A549 (cell line): Measurements from ENCODE around the gene ZNF532. TPM values are rescaled to one million over a fixed set of nuclear protein-coding genes. Genes with fewer than 3 reads are reported as not detected.
A peak's percentile ranks its signal among the peaks of the same experiment; 100 is the strongest.

Source experiments
- ATAC-seq, 2 experiments: fragments of 200-7000 bp in 1 of 2; fragments of >200 bp in 1 of 2; cut with Nextera tagmentation in 1 of 2; cut with Tn5 transposase in 1 of 2; 3 replicates each; pipeline versions ENCODE4 v1.8.0 to v1.9.1; 2018 to 2020; ENCODE audit warnings: mild to moderate bottlenecking in 1 of 2, moderate library complexity in 1 of 2
- CTCF ChIA-PET: fragments of 300-600 bp; sonication (Branson Sonifier 250); formaldehyde crosslinking; extraction: SDS; loops from one replicate; lab custom pipeline; 2021; ENCODE audit warnings: antibody characterized with exemption, inconsistent platforms; lab: Yijun Ruan, JAX
- POLR2A ChIA-PET: fragments of 350-600 bp; formaldehyde crosslinking; extraction: SDS; loops from one replicate; lab custom pipeline; 2021; ENCODE audit warnings: antibody characterized with exemption, inconsistent platforms; lab: Yijun Ruan, JAX
- DNase-seq, 2 experiments: peaks; one replicate each; pipeline versions ENCODE4 v3.0.0 to v3.0.0-alpha.2; 2011 to 2016; ENCODE audit warnings: low read depth in 1 of 2, low spot score in 1 of 2
- FAIRE-seq: peaks from 2 replicates; lab custom pipeline; 2011; peaks lifted over from hg19 to GRCh38; lab: Jason Lieb, UNC
- H3K27ac ChIP-seq, 2 experiments: fragments of >200 bp; sonication (Bioruptor Twin); formaldehyde crosslinking; 3 replicates each; pipeline ENCODE4 v1.5.1; 2016 to 2017
- H3K4me1 ChIP-seq: fragments of >200 bp; sonication (Bioruptor Twin); formaldehyde crosslinking; 3 replicates; pipeline ENCODE4 v1.6.1; 2016
- H3K4me2 ChIP-seq: fragments of >200 bp; sonication (Bioruptor Twin); formaldehyde crosslinking; 3 replicates; pipeline ENCODE4 v1.6.1; 2016
- H3K4me3 ChIP-seq: fragments of >200 bp; sonication (Bioruptor Twin); formaldehyde crosslinking; 3 replicates; pipeline ENCODE4 v1.5.1; 2016
- H3K9me3 ChIP-seq: fragments of >200 bp; sonication (Bioruptor Twin); formaldehyde crosslinking; 3 replicates; pipeline ENCODE4 v1.6.1; 2016
- CBX2 ChIP-seq: fragments of 200-600 bp; sonication (generic); IDR thresholded peaks from 2 replicates; pipeline ENCODE4 v1.6.1; 2016; ENCODE audit warnings: low read depth, mild to moderate bottlenecking, borderline replicate concordance
- CEBPB ChIP-seq, 2 experiments: fragments of >200 bp in 1 of 2; sonication (Bioruptor Twin) in 1 of 2; formaldehyde crosslinking in 1 of 2; IDR thresholded peaks; 2 replicates each; pipeline ENCODE4 v1.6.1; 2012 to 2016
- CTCF ChIP-seq: fragments of >200 bp; sonication (Bioruptor Twin); formaldehyde crosslinking; IDR thresholded peaks from 3 replicates; pipeline ENCODE4 v1.5.1; 2016
- EHF ChIP-seq: fragments of 250-450 bp; sonication (Bioruptor Pico); IDR thresholded peaks from 2 replicates; pipeline ENCODE4 v1.5.0; 2020; ENCODE audit warnings: mild to moderate bottlenecking
- EHMT2 ChIP-seq: fragments of 200-600 bp; sonication (generic); IDR thresholded peaks from 2 replicates; pipeline ENCODE4 v1.6.1; 2016; ENCODE audit warnings: antibody characterized with exemption, low read depth, mild to moderate bottlenecking, moderate library complexity
- ELK1 ChIP-seq: fragments of 150-350 bp; IDR thresholded peaks from 2 replicates; pipeline ENCODE4 v1.6.1; 2014; ENCODE audit warnings: low read depth, mild to moderate bottlenecking, low read length
- ESRRA ChIP-seq: fragments of 150-350 bp; IDR thresholded peaks from 2 replicates; pipeline ENCODE4 v1.6.1; 2014; ENCODE audit warnings: mild to moderate bottlenecking, low read length, borderline replicate concordance
- FOSB ChIP-seq: fragments of 250-450 bp; sonication (Bioruptor Pico); IDR thresholded peaks from 2 replicates; pipeline ENCODE4 v1.5.0; 2020; ENCODE audit warnings: mild to moderate bottlenecking, moderate library complexity
- FOXS1 ChIP-seq: fragments of 250-450 bp; sonication (Bioruptor Pico); IDR thresholded peaks from 2 replicates; pipeline ENCODE4 v1.5.0; 2020; ENCODE audit warnings: mild to moderate bottlenecking, moderate library complexity
- GATA3 ChIP-seq: IDR thresholded peaks from 2 replicates; pipeline ENCODE4 v1.6.1; 2012; ENCODE audit warnings: borderline replicate concordance
- KDM1A ChIP-seq: fragments of 200-600 bp; sonication (generic); IDR thresholded peaks from 2 replicates; pipeline ENCODE4 v1.6.1; 2016; ENCODE audit warnings: low read depth, mild to moderate bottlenecking
- KDM5A ChIP-seq: fragments of 200-600 bp; sonication (generic); IDR thresholded peaks from 2 replicates; pipeline ENCODE4 v1.6.1; 2016; ENCODE audit warnings: antibody characterized with exemption, mild to moderate bottlenecking
- MAFK ChIP-seq: fragments of 450-650 bp; IDR thresholded peaks from 2 replicates; pipeline ENCODE4 v1.6.1; 2014; ENCODE audit not compliant: partially characterized antibody
- MAX ChIP-seq: IDR thresholded peaks from 2 replicates; pipeline ENCODE4 v1.6.1; 2012
- NFE2L2 ChIP-seq: fragments of 150-350 bp; conservative IDR thresholded peaks from 2 replicates; pipeline ENCODE4 v1.6.1; 2014; ENCODE audit warnings: low read length
- NPAS2 ChIP-seq: fragments of 250-450 bp; sonication (Bioruptor Pico); IDR thresholded peaks from 2 replicates; pipeline ENCODE4 v1.8.0; 2022; ENCODE audit warnings: mild to moderate bottlenecking, moderate library complexity, borderline replicate concordance
- PHF8 ChIP-seq: fragments of 200-600 bp; sonication (generic); IDR thresholded peaks from 2 replicates; pipeline ENCODE4 v1.6.1; 2016; ENCODE audit warnings: low read depth, mild to moderate bottlenecking, antibody characterized with exemption, moderate library complexity, borderline replicate concordance
- POLR2AphosphoS2 ChIP-seq: conservative IDR thresholded peaks from 2 replicates; pipeline ENCODE4 v1.6.1; 2012; ENCODE audit warnings: low read length, improper control_type of control experiment, inconsistent platforms
- RAD21 ChIP-seq, 2 experiments: fragments of >200 bp in 1 of 2; sonication (Bioruptor Twin) in 1 of 2; formaldehyde crosslinking in 1 of 2; IDR thresholded peaks in 1 of 2; conservative IDR thresholded peaks in 1 of 2; 2 replicates in 1 of 2; 3 replicates in 1 of 2; pipeline ENCODE4 v1.6.1; 2012 to 2018; ENCODE audit warnings: inconsistent platforms in 1 of 2
- RNF2 ChIP-seq: fragments of 200-600 bp; sonication (generic); IDR thresholded peaks from 2 replicates; pipeline ENCODE4 v1.6.1; 2016; ENCODE audit warnings: low read depth, mild to moderate bottlenecking, antibody characterized with exemption, moderate library complexity, borderline replicate concordance
- SMC3 ChIP-seq: fragments of >200 bp; sonication (Bioruptor Twin); formaldehyde crosslinking; IDR thresholded peaks from 3 replicates; pipeline ENCODE4 v1.6.1; 2018; ENCODE audit warnings: inconsistent platforms
- TP53 ChIP-seq: fragments of 250-450 bp; sonication (Bioruptor Pico); IDR thresholded peaks from 2 replicates; pipeline ENCODE4 v1.5.0; 2021; ENCODE audit warnings: mild to moderate bottlenecking, moderate library complexity
- ZFP36 ChIP-seq: fragments of 450-650 bp; IDR thresholded peaks from 2 replicates; pipeline ENCODE4 v1.6.1; 2014; ENCODE audit warnings: borderline replicate concordance; ENCODE audit not compliant: partially characterized antibody
- ZSCAN20 ChIP-seq: fragments of 250-450 bp; sonication (Bioruptor Pico); IDR thresholded peaks from 2 replicates; pipeline ENCODE4 v1.8.0; 2022; ENCODE audit warnings: mild to moderate bottlenecking, moderate library complexity
- WGBS: methylation state at CpG from one replicate; pipeline ENCODE4 v1.1.6; 2017; ENCODE audit errors: missing lambda C conversion rate; 5-methylcytosine and 5-hydroxymethylcytosine counted together
- polyA plus RNA-seq, 4 experiments: library from polyadenylated mRNA; depleted of rRNA in 3 of 4; stranded (reverse); fragments of >200 nt; fragmentation: RNase III in 1 of 4; extraction: RNeasy Plus Mini Kit Qiagen cat#74134 plus additional on column Dnase treatment in 1 of 4; gene quantifications; 2 replicates in 3 of 4; 3 replicates in 1 of 4; pipeline ENCODE4 v1.2.3, GENCODE V29; 2011 to 2017
- TF ChIP-seq, protein P1 (sequence below): IDR thresholded peaks from 2 replicates; pipeline ENCODE4 v1.6.1; 2012; ENCODE audit warnings: low read depth, borderline replicate concordance

ZNF532 gene
- polyA plus RNA-seq, 2 of the 4 experiments (the other 2 are of a cell fraction), result 26.8 to 64.6 TPM

- POLR2A ChIA-PET, result no interaction called here
- TF ChIP-seq ESRRA (no peak), FOXS1 (CRISPR knock-in tag) (no peak), SMC3 (no peak), MAX (no peak)
- peaks cover 82% of the 10 kb centered on the region for H3K4me1 ChIP-seq
- CTCF ChIA-PET, result interaction anchor here (2.7 kb wide), 1 partner anchor 186 kb away, joined by 9 read pairs; no protein-coding TSS in a partner anchor
- 94% methylated on average over 6 of the region's 6 CpGs for WGBS
- no peak overlapping the region; the same call in 2 of the 3 replicates for H3K4me2 ChIP-seq
- no peak for DNase-seq
- no peak for ATAC-seq
- H3K4me3 ChIP-seq, result no peak overlapping the region
- H3K9me3 ChIP-seq, result no peaks in the 10 kb centered on the region
- peak overlapping the region; percentile 72 to 76 for H3K27ac ChIP-seq
- FAIRE-seq, result no peak
Measured at GRCh38 chr18:58955001-58955400, 90.3 kb downstream of the ZNF532 start.

DNA sequence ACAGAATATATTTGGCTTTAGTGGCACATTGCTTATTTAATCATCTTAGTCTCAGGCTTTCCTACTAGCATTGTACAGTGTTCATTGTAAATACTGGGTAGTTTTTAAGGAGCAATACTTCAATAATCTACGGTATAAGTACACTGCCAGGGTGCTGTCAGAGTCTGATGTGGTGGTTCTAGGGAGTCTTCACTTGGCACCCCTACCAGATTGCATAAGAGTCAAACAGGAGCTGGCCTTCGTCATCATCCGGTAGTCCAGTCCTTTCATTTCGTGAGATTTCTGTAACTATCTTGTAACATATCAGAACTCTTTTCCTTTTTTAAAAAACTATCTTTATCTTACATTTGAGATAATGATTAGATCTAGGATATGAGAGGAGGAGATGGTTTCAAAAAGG lies 91.1 kb downstream of the ZNF532 start:
- no peak for TF ChIP-seq NFE2L2
- peak in 1 of 2 experiments; percentile 58; a peak in 2 of 4 replicates for TF ChIP-seq CEBPB (IDR thresholded peaks at IDR 0.05)
- TF ChIP-seq KDM5A, result no peak
- no peak for TF ChIP-seq MAFK
- TF ChIP-seq TP53 (CRISPR knock-in tag), result no peak
- TF ChIP-seq, all 56 proteins: peak for 1
- peaks cover 75% of the 10 kb centered on the region for H3K4me1 ChIP-seq
- peak overlapping the region; percentile 51 to 71; a peak in 4 of 6 replicates for H3K27ac ChIP-seq
- H3K9me3 ChIP-seq, result no peaks in the 10 kb centered on the region
- CTCF ChIA-PET, result interaction anchor here (1.2 to 2.7 kb wide), 2 partner anchors 23 to 187 kb away, joined by 3 to 9 read pairs; no protein-coding TSS in a partner anchor
- peak overlapping the region; percentile 40; the same call in 2 of the 3 replicates for H3K4me2 ChIP-seq
- no peak for ATAC-seq
- POLR2A ChIA-PET, result no interaction called here
- 78% methylated on average over 4 of the region's 4 CpGs for WGBS
- no peak overlapping the region for H3K4me3 ChIP-seq
- no peak for FAIRE-seq
- no peak for DNase-seq

- peak overlapping the region; percentile 31 to 47; a peak in 5 of 6 replicates for H3K27ac ChIP-seq
- H3K4me1 ChIP-seq, result peaks cover 54% of the 10 kb centered on the region
- ATAC-seq (no peak), DNase-seq (no peak), FAIRE-seq (no peak)
- CTCF ChIA-PET, result no interaction called here
- no peaks in the 10 kb centered on the region for H3K9me3 ChIP-seq
- POLR2A ChIA-PET, result no interaction called here
- no peak overlapping the region for H3K4me3 ChIP-seq
- H3K4me2 ChIP-seq, result peak overlapping the region; percentile 40
- TF ChIP-seq NPAS2 (CRISPR knock-in tag), result no peak
- TF ChIP-seq ZSCAN20 (CRISPR knock-in tag), result no peak
- no peak for TF ChIP-seq EHMT2
- no peak for TF ChIP-seq CTCF
- no peak for TF ChIP-seq NFE2L2
- no peak for TF ChIP-seq FOSB (CRISPR knock-in tag)
- TF ChIP-seq RNF2, result no peak
- TF ChIP-seq KDM1A, result no peak
- TF ChIP-seq ZFP36, result no peak
- TF ChIP-seq ELK1, result no peak
- TF ChIP-seq GATA3, result no peak
- TF ChIP-seq, protein P1, sequence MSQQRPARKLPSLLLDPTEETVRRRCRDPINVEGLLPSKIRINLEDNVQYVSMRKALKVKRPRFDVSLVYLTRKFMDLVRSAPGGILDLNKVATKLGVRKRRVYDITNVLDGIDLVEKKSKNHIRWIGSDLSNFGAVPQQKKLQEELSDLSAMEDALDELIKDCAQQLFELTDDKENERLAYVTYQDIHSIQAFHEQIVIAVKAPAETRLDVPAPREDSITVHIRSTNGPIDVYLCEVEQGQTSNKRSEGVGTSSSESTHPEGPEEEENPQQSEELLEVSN, result no peak
- TF ChIP-seq POLR2AphosphoS2, result no peak
- no peak for TF ChIP-seq RAD21 (conservative IDR thresholded peaks at IDR 0.05 in 1 of 2, IDR thresholded peaks at IDR 0.05 in 1 of 2)
- TF ChIP-seq PHF8, result no peak
- no peak for TF ChIP-seq EHF (CRISPR knock-in tag)
- TF ChIP-seq CBX2, result no peak
- TF ChIP-seq, all 56 proteins: peak for 0
- 33% methylated on average over 3 of the region's 3 CpGs for WGBS
Measured at GRCh38 chr18:58958628-58959027, 94.0 kb downstream of the ZNF532 start.
